Medulla oblongata (tissue), 1 donor: ENCODE measurements around the gene LRRC56.
"Not testable (repeated sequence)": the region's sequence is repeated elsewhere in the genome, so short reads cannot be mapped to it uniquely, and the experiment has no call there.

Source experiments
- DNase-seq: peaks from one replicate; pipeline ENCODE4 v3.0.0-alpha.2; 2015; ENCODE audit errors: extremely low spot score

LRRC56 gene

GRCh38 chr11:501683-502287 lies 35.5 kb upstream of the LRRC56 start:
- DNase-seq: no peak

- DNase-seq: no peak
These were observed 34.8 kb upstream of the LRRC56 start for GRCh38 chr11:502288-503178.

- DNase-seq: peak; percentile 91
These were observed 33.9 kb upstream of the LRRC56 start for GRCh38 chr11:503179-503981.

GRCh38 chr11:504053-504993 lies 33.0 kb upstream of the LRRC56 start:
- DNase-seq: no peak

GRCh38 chr11:504994-505344 lies 32.4 kb upstream of the LRRC56 start:
- DNase-seq: no peak

GRCh38 chr11:506238-506994 lies 30.9 kb upstream of the LRRC56 start:
- peak; percentile 96 for DNase-seq

- DNase-seq: peak; percentile 97
These were observed 30.2 kb upstream of the LRRC56 start, which contains the start of gene RNH1 for GRCh38 chr11:506995-507726. Gene RNH1 (minus strand): TSS chr11:507242. CDS start chr11:502162, 5,080 bp downstream.

GRCh38 chr11:507727-508515 lies 29.4 kb upstream of the LRRC56 start:
- DNase-seq: no peak

- no peak for DNase-seq
These were observed 28.4 kb upstream of the LRRC56 start for GRCh38 chr11:508956-509355.

- DNase-seq: no peak
These were observed 24.3 kb upstream of the LRRC56 start for GRCh38 chr11:512761-513595.

GRCh38 chr11:514606-515005 lies 22.7 kb upstream of the LRRC56 start:
- DNase-seq: no peak

GRCh38 chr11:515131-515530 lies 22.2 kb upstream of the LRRC56 start:
- no peak for DNase-seq

GRCh38 chr11:516400-516799 lies 20.9 kb upstream of the LRRC56 start:
- no peak for DNase-seq

- DNase-seq: not testable (repeated sequence)
These were observed 20.2 kb upstream of the LRRC56 start for GRCh38 chr11:516918-517685.

GRCh38 chr11:518463-519202 lies 18.7 kb upstream of the LRRC56 start:
- DNase-seq: peak; percentile 90

- DNase-seq: no peak
These were observed 16.7 kb upstream of the LRRC56 start for GRCh38 chr11:520428-521176.
